IPS-11a (cell line): Measurements from ENCODE around the gene GANAB.
A peak's percentile ranks its signal among the peaks of the same experiment; 100 is the strongest.
"Not testable (repeated sequence)": the region's sequence is repeated elsewhere in the genome, so short reads cannot be mapped to it uniquely, and the experiment has no call there.

Experiments
- H3K4me3 ChIP-seq: one replicate; pipeline ENCODE4 v1.5.1; 2013; ENCODE audit warnings: low read depth, low read length, control low read depth

GANAB gene

GRCh38 chr11:62667460-62667859 lies 21.0 kb upstream of the GANAB start:
- H3K4me3 ChIP-seq, result no peak overlapping the region

GRCh38 chr11:62666259-62666926 lies 20.0 kb upstream of the GANAB start:
- H3K4me3 ChIP-seq, result peak overlapping the region; percentile 96

- H3K4me3 ChIP-seq, result peak overlapping the region; percentile 96
Measured at GRCh38 chr11:62665599-62666258, 19.3 kb upstream of the GANAB start.

GRCh38 chr11:62665075-62665598 lies 18.7 kb upstream of the GANAB start, which contains the start of the genes C11orf98 and CSKMT:
TSS of gene C11orf98 (minus strand) at chr11:62665210. CDS start at chr11:62665169, 41 bp downstream.
TSS of gene CSKMT (plus strand) at chr11:62665312. CDS start at chr11:62665880, 568 bp downstream.
- peak within 1 kb of the TSS; percentile 96 for H3K4me3 ChIP-seq

GRCh38 chr11:62664405-62665074 lies 18.1 kb upstream of the GANAB start:
- peak overlapping the region; percentile 96 for H3K4me3 ChIP-seq

GRCh38 chr11:62656796-62657429 lies 10.5 kb upstream of the GANAB start:
- no peak overlapping the region for H3K4me3 ChIP-seq

- H3K4me3 ChIP-seq, result no peak overlapping the region
Measured at GRCh38 chr11:62654297-62654696, 7.9 kb upstream of the GANAB start.

GRCh38 chr11:62652161-62653006 lies 6.0 kb upstream of the GANAB start:
- peak overlapping the region; percentile 88 for H3K4me3 ChIP-seq

- not testable (repeated sequence) for H3K4me3 ChIP-seq
Measured at GRCh38 chr11:62650283-62650682, 3.9 kb upstream of the GANAB start.

GRCh38 chr11:62649486-62649885 lies 3.1 kb upstream of the GANAB start:
- H3K4me3 ChIP-seq, result no peak overlapping the region

- no peak overlapping the region for H3K4me3 ChIP-seq
Measured at GRCh38 chr11:62648967-62649364, 2.6 kb upstream of the GANAB start.

GRCh38 chr11:62648185-62648966 lies 2.0 kb upstream of the GANAB start:
- no peak overlapping the region for H3K4me3 ChIP-seq

GRCh38 chr11:62647609-62648005 lies 1.2 kb upstream of the GANAB start:
- H3K4me3 ChIP-seq, result no peak overlapping the region

GRCh38 chr11:62646825-62647608 lies 604 bp upstream of the GANAB start:
- H3K4me3 ChIP-seq, result no peak overlapping the region

- H3K4me3 ChIP-seq, result peak overlapping the region; percentile 94
Measured at GRCh38 chr11:62645671-62645945, 805 bp downstream of the GANAB start.

- H3K4me3 ChIP-seq, result no peak overlapping the region
Measured at GRCh38 chr11:62644220-62644619, 2.2 kb downstream of the GANAB start.

- H3K4me3 ChIP-seq, result no peak overlapping the region
Measured at GRCh38 chr11:62632492-62632891, 13.9 kb downstream of the GANAB start.

GRCh38 chr11:62627713-62628112 lies 18.7 kb downstream of the GANAB start:
- H3K4me3 ChIP-seq, result no peak overlapping the region
